HEK293 (cell line): ENCODE results near the gene MAP1B.
A peak's percentile ranks its signal among the peaks of the same experiment; 100 is the strongest.

Source experiments
- CTCF ChIA-PET: fragments of 350-600 bp; formaldehyde crosslinking; extraction: SDS; loops from one replicate; lab custom pipeline; 2021; ENCODE audit warnings: antibody characterized with exemption; lab: Yijun Ruan, JAX
- POLR2A ChIA-PET: fragments of 300-600 bp; formaldehyde crosslinking; extraction: SDS; loops from one replicate; lab custom pipeline; 2020; ENCODE audit warnings: antibody characterized with exemption, inconsistent platforms; lab: Yijun Ruan, JAX
- H3K27ac ChIP-seq: fragments of 200-500 bp; sonication (Bioruptor generic); 2 replicates; pipeline ENCODE4 v1.5.1; 2014; ENCODE audit warnings: low read depth, low read length, control low read depth, inconsistent platforms; ENCODE audit errors: extremely low read depth
- H3K36me3 ChIP-seq, 2 experiments: fragments of 200-500 bp in 1 of 2; sonication (Bioruptor generic) in 1 of 2; 1 replicate in 1 of 2; 2 replicates in 1 of 2; pipeline ENCODE4 v1.5.1; 2014 to 2017; ENCODE audit warnings: inconsistent platforms in 2 of 2, low read length in 2 of 2; ENCODE audit not compliant: control insufficient read depth in 2 of 2, insufficient read depth in 1 of 2
- H3K4me1 ChIP-seq: fragments of 200-500 bp; sonication (Bioruptor generic); 2 replicates; pipeline ENCODE4 v1.5.1; 2014; ENCODE audit warnings: mild to moderate bottlenecking, low read length, inconsistent platforms; ENCODE audit not compliant: control insufficient read depth, insufficient read depth
- H3K4me3 ChIP-seq: 2 replicates; pipeline ENCODE4 v1.5.1; 2011; ENCODE audit warnings: low read depth, mild to moderate bottlenecking, control low read depth, low read length, moderate library complexity
- H3K9me3 ChIP-seq: fragments of 200-500 bp; sonication (Bioruptor generic); 2 replicates; pipeline ENCODE4 v1.5.1; 2014; ENCODE audit warnings: low read depth, low read length, inconsistent platforms; ENCODE audit not compliant: control insufficient read depth, insufficient read depth
- PRDM10 ChIP-seq: fragments of 450-650 bp; formaldehyde crosslinking; IDR thresholded peaks from 2 replicates; pipeline ENCODE4 v1.5.1; 2016; ENCODE audit warnings: missing biosample characterization, missing genetic modification characterization
- PRDM4 ChIP-seq: fragments of 450-650 bp; formaldehyde crosslinking; IDR thresholded peaks from 2 replicates; pipeline ENCODE4 v1.5.1; 2017; ENCODE audit warnings: missing biosample characterization, missing genetic modification characterization
- PRDM6 ChIP-seq: fragments of 450-650 bp; formaldehyde crosslinking; IDR thresholded peaks from 2 replicates; pipeline ENCODE4 v1.5.1; 2017; ENCODE audit warnings: missing biosample characterization, missing genetic modification characterization
- ZBTB10 ChIP-seq: fragments of 450-650 bp; formaldehyde crosslinking; IDR thresholded peaks from 2 replicates; pipeline ENCODE4 v1.5.1; 2016; ENCODE audit warnings: missing biosample characterization, missing genetic modification characterization
- ZBTB17 ChIP-seq: fragments of 450-650 bp; formaldehyde crosslinking; IDR thresholded peaks from 2 replicates; pipeline ENCODE4 v1.5.1; 2016; ENCODE audit warnings: missing biosample characterization, missing genetic modification characterization
- ZBTB48 ChIP-seq: fragments of 450-650 bp; formaldehyde crosslinking; IDR thresholded peaks from 2 replicates; pipeline ENCODE4 v1.5.1; 2016; ENCODE audit warnings: missing biosample characterization, missing genetic modification characterization
- ZNF121 ChIP-seq: fragments of 450-650 bp; formaldehyde crosslinking; IDR thresholded peaks from 2 replicates; pipeline ENCODE4 v1.5.1; 2016; ENCODE audit warnings: missing biosample characterization, missing genetic modification characterization
- ZNF302 ChIP-seq: fragments of 450-650 bp; formaldehyde crosslinking; IDR thresholded peaks from 2 replicates; pipeline ENCODE4 v1.5.1; 2016; ENCODE audit warnings: missing biosample characterization, missing genetic modification characterization, low read depth
- ZNF335 ChIP-seq: fragments of 450-650 bp; formaldehyde crosslinking; conservative IDR thresholded peaks from 2 replicates; pipeline ENCODE4 v1.5.1; 2016; ENCODE audit warnings: missing biosample characterization, missing genetic modification characterization
- ZNF362 ChIP-seq: fragments of 450-650 bp; formaldehyde crosslinking; IDR thresholded peaks from 2 replicates; pipeline ENCODE4 v1.5.1; 2016; ENCODE audit warnings: missing biosample characterization, missing genetic modification characterization
- ZNF610 ChIP-seq: fragments of 450-650 bp; formaldehyde crosslinking; IDR thresholded peaks from 2 replicates; pipeline ENCODE4 v1.5.1; 2016; ENCODE audit warnings: missing biosample characterization, missing genetic modification characterization, borderline replicate concordance
- ZNF677 ChIP-seq: fragments of 450-650 bp; IDR thresholded peaks from 2 replicates; pipeline ENCODE4 v1.5.0; 2018; ENCODE audit warnings: missing biosample characterization, mild to moderate bottlenecking, missing genetic modification characterization, moderate library complexity

The MAP1B gene

GRCh38 chr5:72064801-72065570 is 42.3 kb upstream of the MAP1B start:
- ChIA-PET POLR2A (no interaction called here), CTCF (interaction anchor here (0.6 to 0.9 kb wide), 3 partner anchors 48 to 240 kb away, joined by 3 to 4 read pairs (median 3); no protein-coding TSS in a partner anchor)
- H3K4me3 ChIP-seq = no peak overlapping the region
- H3K27ac ChIP-seq = no peak overlapping the region
- H3K4me1 ChIP-seq = no peaks in the 10 kb centered on the region
- TF ChIP-seq ZBTB10 (tag by site-specific recombination) = no peak
- TF ChIP-seq PRDM4 (tag by site-specific recombination) = no peak
- no peak for TF ChIP-seq PRDM6 (tag by site-specific recombination)
- H3K36me3 ChIP-seq = no peaks in the 10 kb centered on the region
- no peaks in the 10 kb centered on the region for H3K9me3 ChIP-seq

GRCh38 chr5:72065751-72066255 is 41.5 kb upstream of the MAP1B start:
- Histone ChIP-seq H3K9me3 (no peaks in the 10 kb centered on the region), H3K4me1 (no peaks in the 10 kb centered on the region)
- TF ChIP-seq PRDM4 (tag by site-specific recombination) (no peak), ZNF677 (no peak), ZBTB17 (0 out of 2 replicates have a peak, but pooled peaks have one; percentile 18), ZNF362 (tag by site-specific recombination) (no peak), ZNF610 (no peak), ZNF302 (no peak), PRDM10 (tag by site-specific recombination) (no peak), ZNF121 (tag by site-specific recombination) (no peak), ZNF335 (peak; percentile 91), ZBTB48 (no peak)
- TF ChIP-seq, all 188 proteins: peak for 2
- Histone ChIP-seq H3K4me3 (no peak overlapping the region), H3K27ac (no peak overlapping the region), H3K36me3 (no peaks in the 10 kb centered on the region)
- ChIA-PET POLR2A (no interaction called here), CTCF (no interaction called here)
